Type B pancreatic cell (in vitro differentiated cells): ENCODE measurements around the gene KIAA0930. TPM values are rescaled to one million over a fixed set of nuclear protein-coding genes. Genes with fewer than 3 reads are reported as not detected.

Experiments used
- DNase-seq: peaks from one replicate; pipeline ENCODE4 v3.0.0; 2021; ENCODE audit warnings: mixed read lengths; ENCODE audit not compliant: unreplicated experiment; ENCODE audit errors: extremely low spot score
- H3K27ac Mint-ChIP-seq: 2 replicates; pipeline ENCODE4 v1.8.0; 2021; ENCODE audit warnings: mild to moderate bottlenecking, mixed read lengths
- H3K27me3 Mint-ChIP-seq: 2 replicates; pipeline ENCODE4 v1.8.0; 2021; ENCODE audit warnings: mixed read lengths
- H3K36me3 Mint-ChIP-seq: 2 replicates; pipeline ENCODE4 v1.8.0; 2021; ENCODE audit warnings: mixed read lengths
- H3K4me1 Mint-ChIP-seq: one replicate; pipeline ENCODE4 v1.8.0; 2021; ENCODE audit warnings: mixed read lengths; ENCODE audit not compliant: unreplicated experiment
- H3K4me3 Mint-ChIP-seq: 2 replicates; pipeline ENCODE4 v1.8.0; 2021; ENCODE audit warnings: mild to moderate bottlenecking, mixed read lengths
- H3K9me3 Mint-ChIP-seq: 2 replicates; pipeline ENCODE4 v1.8.0; 2021; ENCODE audit warnings: mixed read lengths
- total RNA-seq: library from RNA; stranded (reverse); gene quantifications from 2 replicates; pipeline ENCODE4 v1.2.1, GENCODE V29; 2021; ENCODE audit warnings: low replicate concordance
- TF ChIP-seq, protein P1 (sequence below): fragments of 200-600 bp; sonication (generic); conservative IDR thresholded peaks from 2 replicates; pipeline ENCODE4 v1.5.0; 2021; ENCODE audit warnings: antibody characterized with exemption, mild to moderate bottlenecking

Gene KIAA0930
- total RNA-seq, 1 donor from 2014 or later, result 54.1 TPM

DNA sequence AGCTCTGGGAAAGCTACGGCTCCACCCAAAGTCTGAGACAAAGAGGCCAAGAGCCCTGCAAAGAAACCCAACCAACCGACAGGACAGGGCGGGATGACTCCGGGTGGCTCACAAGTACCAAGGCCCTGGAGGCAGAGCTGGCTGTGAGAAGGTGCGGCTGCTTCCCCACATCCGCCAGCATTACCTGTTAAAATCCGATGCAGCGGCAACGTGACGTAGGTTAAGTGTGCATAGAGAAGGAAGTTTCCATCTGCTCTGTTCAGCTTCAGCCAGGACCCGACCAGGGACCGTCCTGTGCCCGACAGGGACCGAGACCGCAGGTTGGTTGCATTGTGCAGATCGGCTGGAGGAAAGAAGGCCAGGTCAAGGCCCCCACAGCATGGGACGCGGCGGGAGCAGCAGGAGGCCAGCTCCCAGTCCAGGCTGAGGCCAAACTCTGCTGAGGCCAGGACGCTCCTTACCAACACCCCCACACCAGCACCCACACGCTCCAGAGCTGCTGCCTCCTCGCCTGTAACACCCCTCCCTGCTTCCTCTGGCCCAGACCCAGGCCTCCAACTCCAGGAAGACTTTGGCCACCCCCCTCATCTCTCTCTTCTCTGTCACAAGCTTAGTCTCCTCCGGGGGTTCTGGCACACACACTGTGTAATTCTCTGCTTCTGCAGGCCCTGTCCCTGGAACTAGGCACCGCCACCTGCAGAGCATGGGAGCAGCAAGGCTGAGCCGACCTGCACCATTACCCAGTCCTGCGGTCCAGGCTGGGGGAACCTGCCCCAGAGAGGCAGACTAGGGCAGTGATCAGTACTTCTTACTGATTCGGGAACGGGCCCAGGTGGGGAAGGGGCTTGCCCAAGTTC, 42.9 kb downstream of the KIAA0930 start:
- DNase-seq, result no peak
- H3K4me3 Mint-ChIP-seq, result no peak overlapping the region
- no peaks in the 10 kb centered on the region for H3K9me3 Mint-ChIP-seq
- no peak overlapping the region for H3K27ac Mint-ChIP-seq
- H3K4me1 Mint-ChIP-seq, result peaks cover 14% of the 10 kb centered on the region
- H3K36me3 Mint-ChIP-seq, result peaks cover 3% of the 10 kb centered on the region
- H3K27me3 Mint-ChIP-seq, result no peaks in the 10 kb centered on the region
- TF ChIP-seq, protein P1, sequence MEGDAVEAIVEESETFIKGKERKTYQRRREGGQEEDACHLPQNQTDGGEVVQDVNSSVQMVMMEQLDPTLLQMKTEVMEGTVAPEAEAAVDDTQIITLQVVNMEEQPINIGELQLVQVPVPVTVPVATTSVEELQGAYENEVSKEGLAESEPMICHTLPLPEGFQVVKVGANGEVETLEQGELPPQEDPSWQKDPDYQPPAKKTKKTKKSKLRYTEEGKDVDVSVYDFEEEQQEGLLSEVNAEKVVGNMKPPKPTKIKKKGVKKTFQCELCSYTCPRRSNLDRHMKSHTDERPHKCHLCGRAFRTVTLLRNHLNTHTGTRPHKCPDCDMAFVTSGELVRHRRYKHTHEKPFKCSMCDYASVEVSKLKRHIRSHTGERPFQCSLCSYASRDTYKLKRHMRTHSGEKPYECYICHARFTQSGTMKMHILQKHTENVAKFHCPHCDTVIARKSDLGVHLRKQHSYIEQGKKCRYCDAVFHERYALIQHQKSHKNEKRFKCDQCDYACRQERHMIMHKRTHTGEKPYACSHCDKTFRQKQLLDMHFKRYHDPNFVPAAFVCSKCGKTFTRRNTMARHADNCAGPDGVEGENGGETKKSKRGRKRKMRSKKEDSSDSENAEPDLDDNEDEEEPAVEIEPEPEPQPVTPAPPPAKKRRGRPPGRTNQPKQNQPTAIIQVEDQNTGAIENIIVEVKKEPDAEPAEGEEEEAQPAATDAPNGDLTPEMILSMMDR, result no peak

DNA sequence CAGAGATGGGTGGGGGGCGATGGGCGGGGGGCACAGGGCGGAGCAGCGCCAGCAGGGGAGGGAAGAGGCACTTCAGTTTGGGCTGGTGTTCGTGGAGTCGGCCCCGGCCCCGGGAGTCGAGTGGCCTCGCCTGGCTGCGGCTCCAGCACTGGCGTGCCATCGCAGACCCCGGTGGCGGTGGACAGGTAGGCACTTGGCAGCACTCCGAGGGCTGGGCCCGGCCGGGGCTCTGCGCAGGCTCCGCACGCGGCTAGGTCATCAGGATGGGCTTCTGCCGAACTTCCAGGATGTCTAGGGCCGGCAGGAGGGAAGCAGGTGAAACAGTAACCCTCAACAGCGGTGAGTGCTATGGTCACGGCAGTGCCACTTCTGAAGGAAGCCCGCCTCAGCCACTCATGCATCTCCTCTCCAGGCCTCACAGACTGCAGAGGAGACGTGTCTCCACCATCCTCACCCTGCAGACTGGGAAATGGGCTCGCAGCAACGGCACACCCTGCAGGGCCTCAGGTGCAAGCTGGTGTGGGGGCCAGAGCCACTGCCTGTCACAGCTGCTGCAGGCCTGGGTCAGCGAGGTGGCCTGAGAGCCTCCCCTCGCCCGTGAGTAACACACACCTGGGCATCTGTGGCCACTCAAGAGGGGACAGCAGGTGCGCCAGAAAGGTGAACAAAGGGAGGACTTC, 43.6 kb downstream of the KIAA0930 start:
- DNase-seq, result no peak
- no peak overlapping the region for H3K27ac Mint-ChIP-seq
- peaks cover 3% of the 10 kb centered on the region for H3K36me3 Mint-ChIP-seq
- H3K27me3 Mint-ChIP-seq, result no peaks in the 10 kb centered on the region
- TF ChIP-seq, protein P1, result no peak
- no peaks in the 10 kb centered on the region for H3K9me3 Mint-ChIP-seq
- no peak overlapping the region for H3K4me3 Mint-ChIP-seq
- H3K4me1 Mint-ChIP-seq, result peaks cover 14% of the 10 kb centered on the region

DNA sequence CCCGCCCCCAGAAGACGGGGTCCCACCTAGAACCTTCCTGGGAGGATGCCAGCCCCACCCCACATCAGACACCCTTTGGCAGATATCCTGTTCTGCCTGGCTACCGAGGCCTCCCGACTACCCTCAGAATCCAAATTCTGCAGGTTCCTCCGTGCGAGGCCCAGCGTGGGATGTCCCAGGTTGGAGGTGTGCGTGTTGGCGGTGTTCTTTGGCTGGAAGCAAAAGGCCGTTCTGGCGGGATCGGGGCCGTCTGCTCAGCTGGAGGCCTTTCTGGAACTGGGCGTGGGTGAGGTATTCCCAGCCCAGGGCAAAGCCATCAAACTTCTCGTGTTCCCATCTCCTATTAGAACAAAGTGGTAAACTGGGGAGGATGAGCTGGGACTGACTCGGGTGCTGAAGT, 44.4 kb downstream of the KIAA0930 start:
- Mint-ChIP-seq H3K4me3 (no peak overlapping the region), H3K27ac (no peak overlapping the region), H3K27me3 (no peaks in the 10 kb centered on the region), H3K4me1 (peaks cover 9% of the 10 kb centered on the region), H3K9me3 (no peaks in the 10 kb centered on the region), H3K36me3 (peaks cover 3% of the 10 kb centered on the region)
- TF ChIP-seq, protein P1, result no peak
- DNase-seq, result no peak

DNA sequence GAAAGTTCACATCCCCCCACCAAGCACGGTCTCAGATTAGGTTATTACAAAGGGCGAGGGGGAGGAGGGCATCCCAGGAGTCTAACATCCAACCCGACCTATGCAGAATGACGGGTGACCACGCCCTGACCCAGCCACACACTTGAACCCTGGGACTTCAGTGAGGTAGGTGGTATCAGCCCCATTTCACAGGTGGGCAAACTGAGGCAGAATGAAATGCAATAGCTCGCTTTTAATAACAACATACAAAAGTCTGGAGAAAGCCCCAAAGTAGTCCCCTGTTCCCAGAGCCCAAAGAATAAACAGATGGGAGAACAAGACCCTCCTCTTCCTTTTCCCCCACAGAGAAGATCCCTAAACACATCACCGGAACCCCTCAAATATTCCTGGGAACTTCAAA, 45.1 kb downstream of the KIAA0930 start:
- TF ChIP-seq, protein P1, result no peak
- DNase-seq, result no peak
- Mint-ChIP-seq H3K4me1 (peaks cover 2% of the 10 kb centered on the region), H3K27me3 (no peaks in the 10 kb centered on the region), H3K36me3 (peaks cover 2% of the 10 kb centered on the region), H3K9me3 (no peaks in the 10 kb centered on the region), H3K27ac (no peak overlapping the region), H3K4me3 (no peak overlapping the region)

DNA sequence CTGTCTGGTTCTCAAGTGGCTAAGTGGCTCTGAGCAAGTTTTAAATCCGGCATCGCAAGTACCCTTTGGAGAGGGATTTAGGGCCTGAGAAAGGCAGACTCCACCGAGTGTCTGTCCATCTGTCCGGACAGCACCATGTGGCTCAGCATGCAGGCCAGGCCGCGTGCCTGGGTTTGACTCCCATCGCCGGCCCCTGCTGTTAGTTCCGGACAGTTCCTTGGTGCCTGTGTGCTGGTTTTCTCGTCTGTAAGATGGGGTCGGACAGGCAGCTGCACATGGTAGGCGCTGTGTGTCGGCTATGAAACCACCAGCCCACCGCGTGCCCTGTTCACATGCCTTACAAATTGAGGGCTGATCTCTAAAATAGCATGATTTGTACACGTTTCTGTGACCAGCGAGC, 46.0 kb downstream of the KIAA0930 start:
- no peaks in the 10 kb centered on the region for H3K4me1 Mint-ChIP-seq
- H3K27ac Mint-ChIP-seq, result no peak overlapping the region
- no peak for DNase-seq
- H3K27me3 Mint-ChIP-seq, result no peaks in the 10 kb centered on the region
- H3K9me3 Mint-ChIP-seq, result no peaks in the 10 kb centered on the region
- no peak overlapping the region for H3K4me3 Mint-ChIP-seq
- no peaks in the 10 kb centered on the region for H3K36me3 Mint-ChIP-seq
- TF ChIP-seq, protein P1, result no peak
